Cardiac fibroblast (primary cell): ENCODE measurements around the gene HLA-G.
A peak's percentile ranks its signal among the peaks of the same experiment; 100 is the strongest.
"Not testable (repeated sequence)": the region's sequence is repeated elsewhere in the genome, so short reads cannot be mapped to it uniquely, and the experiment has no call there.

Experiments
- DNase-seq, 2 donors: peaks; one replicate each; pipeline versions ENCODE4 v3.0.0 to v3.0.0-alpha.2; 2010; ENCODE audit warnings: low read depth in 2 of 2
- H3K4me3 ChIP-seq, 2 donors: replicated peaks in 1 of 2; 1 replicate in 1 of 2; 2 replicates in 1 of 2; pipeline ENCODE4 v1.5.1; 2011; ENCODE audit warnings: low read depth in 2 of 2, low read length in 2 of 2, mild to moderate bottlenecking in 2 of 2, moderate library complexity in 1 of 2
- TF ChIP-seq, protein P1 (sequence below): IDR thresholded peaks from one replicate; pipeline ENCODE4 v1.5.1; 2011; ENCODE audit warnings: low read depth, mild to moderate bottlenecking, low read length, inconsistent platforms

HLA-G gene

DNA sequence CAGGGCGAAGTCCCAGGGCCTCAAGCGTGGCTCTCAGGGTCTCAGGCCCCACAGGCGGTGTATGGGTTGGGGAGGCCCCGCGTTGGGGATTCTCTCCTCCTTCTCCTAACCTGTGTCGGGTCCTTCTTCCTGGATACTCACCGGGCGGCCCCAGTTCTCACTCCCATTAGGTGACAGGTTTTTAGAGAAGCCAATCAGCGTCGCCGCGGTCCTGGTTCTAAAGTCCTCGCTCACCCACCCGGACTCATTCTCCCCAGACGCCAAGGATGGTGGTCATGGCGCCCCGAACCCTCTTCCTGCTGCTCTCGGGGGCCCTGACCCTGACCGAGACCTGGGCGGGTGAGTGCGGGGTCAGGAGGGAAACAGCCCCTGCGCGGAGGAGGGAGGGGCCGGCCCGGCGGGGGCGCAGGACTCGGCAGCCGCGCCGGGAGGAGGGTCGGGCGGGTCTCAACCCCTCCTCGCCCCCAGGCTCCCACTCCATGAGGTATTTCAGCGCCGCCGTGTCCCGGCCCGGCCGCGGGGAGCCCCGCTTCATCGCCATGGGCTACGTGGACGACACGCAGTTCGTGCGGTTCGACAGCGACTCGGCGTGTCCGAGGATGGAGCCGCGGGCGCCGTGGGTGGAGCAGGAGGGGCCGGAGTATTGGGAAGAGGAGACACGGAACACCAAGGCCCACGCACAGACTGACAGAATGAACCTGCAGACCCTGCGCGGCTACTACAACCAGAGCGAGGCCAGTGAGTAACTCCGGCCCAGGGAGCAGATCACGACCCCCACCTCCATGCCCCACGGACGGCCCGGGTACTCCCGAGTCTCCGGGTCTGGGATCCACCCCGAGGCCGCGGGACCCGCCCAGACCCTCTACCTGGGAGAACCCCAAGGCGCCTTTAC lies at the start of gene HLA-G:
HLA-G (plus strand) TSS at position 247 of the 892 bp plus-strand sequence; CDS start at position 267, 20 bp downstream.
- peak within 1 kb of the TSS in 1 of 2 donors; percentile 17 for H3K4me3 ChIP-seq
- DNase-seq = no peak
- TF ChIP-seq, protein P1, sequence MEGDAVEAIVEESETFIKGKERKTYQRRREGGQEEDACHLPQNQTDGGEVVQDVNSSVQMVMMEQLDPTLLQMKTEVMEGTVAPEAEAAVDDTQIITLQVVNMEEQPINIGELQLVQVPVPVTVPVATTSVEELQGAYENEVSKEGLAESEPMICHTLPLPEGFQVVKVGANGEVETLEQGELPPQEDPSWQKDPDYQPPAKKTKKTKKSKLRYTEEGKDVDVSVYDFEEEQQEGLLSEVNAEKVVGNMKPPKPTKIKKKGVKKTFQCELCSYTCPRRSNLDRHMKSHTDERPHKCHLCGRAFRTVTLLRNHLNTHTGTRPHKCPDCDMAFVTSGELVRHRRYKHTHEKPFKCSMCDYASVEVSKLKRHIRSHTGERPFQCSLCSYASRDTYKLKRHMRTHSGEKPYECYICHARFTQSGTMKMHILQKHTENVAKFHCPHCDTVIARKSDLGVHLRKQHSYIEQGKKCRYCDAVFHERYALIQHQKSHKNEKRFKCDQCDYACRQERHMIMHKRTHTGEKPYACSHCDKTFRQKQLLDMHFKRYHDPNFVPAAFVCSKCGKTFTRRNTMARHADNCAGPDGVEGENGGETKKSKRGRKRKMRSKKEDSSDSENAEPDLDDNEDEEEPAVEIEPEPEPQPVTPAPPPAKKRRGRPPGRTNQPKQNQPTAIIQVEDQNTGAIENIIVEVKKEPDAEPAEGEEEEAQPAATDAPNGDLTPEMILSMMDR = no peak

- H3K4me3 ChIP-seq, DNase-seq: not testable (repeated sequence)
Measured at GRCh38 chr6:29780019-29780698, 47.5 kb upstream of the HLA-G start.

GRCh38 chr6:29789176-29789575 lies 38.4 kb upstream of the HLA-G start:
- no peak overlapping the region for H3K4me3 ChIP-seq
- TF ChIP-seq, protein P1 = no peak
- no peak for DNase-seq

- no peak overlapping the region for H3K4me3 ChIP-seq
- no peak for DNase-seq
- TF ChIP-seq, protein P1 = no peak
Measured at GRCh38 chr6:29790626-29791025, 37.0 kb upstream of the HLA-G start.

GRCh38 chr6:29791162-29791561 lies 36.5 kb upstream of the HLA-G start:
- TF ChIP-seq, protein P1 = no peak
- H3K4me3 ChIP-seq = no peak overlapping the region
- no peak for DNase-seq

GRCh38 chr6:29791786-29792122 lies 35.9 kb upstream of the HLA-G start:
- peak overlapping the region in 1 of 2 donors; percentile 62 for H3K4me3 ChIP-seq
- TF ChIP-seq, protein P1 = no peak
- no peak for DNase-seq
